Lower leg skin (tissue), 3 donors: ENCODE measurements around the gene ZKSCAN5.

ENCODE experiments used
- POLR2A ChIP-seq, 2 donors: fragments of 450-650 bp; IDR thresholded peaks; one replicate each; pipeline ENCODE4 v1.6.1; 2016 to 2017; ENCODE audit warnings: antibody characterized with exemption in 2 of 2, mild to moderate bottlenecking in 1 of 2, moderate library complexity in 1 of 2
- TF ChIP-seq, protein P1 (sequence below), 3 donors: fragments of 450-650 bp; IDR thresholded peaks; one replicate each; pipeline ENCODE4 v1.5.1; 2016; ENCODE audit warnings: antibody characterized with exemption in 3 of 3, mild to moderate bottlenecking in 3 of 3, moderate library complexity in 2 of 3

DNA sequence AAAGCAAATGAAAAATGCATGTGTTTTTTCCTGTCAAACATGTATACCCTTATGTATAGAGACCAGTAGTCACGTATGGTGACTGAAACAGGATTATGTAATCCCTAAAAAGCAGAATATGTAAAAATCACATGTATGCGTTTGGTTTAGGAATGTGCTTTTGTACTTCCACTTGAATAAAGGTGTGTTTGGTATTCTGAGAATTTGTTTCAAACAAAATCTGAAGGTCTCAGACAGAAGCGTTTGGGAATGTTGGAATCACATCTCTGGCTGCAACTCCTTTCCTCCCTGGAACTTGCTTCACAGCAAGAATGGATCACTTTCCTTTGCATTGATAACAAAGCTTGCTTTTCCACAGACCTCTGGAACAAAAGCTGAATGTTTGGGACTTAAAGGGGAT, 71.8 kb downstream of the ZKSCAN5 start:
- TF ChIP-seq, protein P1, sequence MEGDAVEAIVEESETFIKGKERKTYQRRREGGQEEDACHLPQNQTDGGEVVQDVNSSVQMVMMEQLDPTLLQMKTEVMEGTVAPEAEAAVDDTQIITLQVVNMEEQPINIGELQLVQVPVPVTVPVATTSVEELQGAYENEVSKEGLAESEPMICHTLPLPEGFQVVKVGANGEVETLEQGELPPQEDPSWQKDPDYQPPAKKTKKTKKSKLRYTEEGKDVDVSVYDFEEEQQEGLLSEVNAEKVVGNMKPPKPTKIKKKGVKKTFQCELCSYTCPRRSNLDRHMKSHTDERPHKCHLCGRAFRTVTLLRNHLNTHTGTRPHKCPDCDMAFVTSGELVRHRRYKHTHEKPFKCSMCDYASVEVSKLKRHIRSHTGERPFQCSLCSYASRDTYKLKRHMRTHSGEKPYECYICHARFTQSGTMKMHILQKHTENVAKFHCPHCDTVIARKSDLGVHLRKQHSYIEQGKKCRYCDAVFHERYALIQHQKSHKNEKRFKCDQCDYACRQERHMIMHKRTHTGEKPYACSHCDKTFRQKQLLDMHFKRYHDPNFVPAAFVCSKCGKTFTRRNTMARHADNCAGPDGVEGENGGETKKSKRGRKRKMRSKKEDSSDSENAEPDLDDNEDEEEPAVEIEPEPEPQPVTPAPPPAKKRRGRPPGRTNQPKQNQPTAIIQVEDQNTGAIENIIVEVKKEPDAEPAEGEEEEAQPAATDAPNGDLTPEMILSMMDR (IDR thresholded peaks at IDR 0.05), result no peak
- no peak for TF ChIP-seq POLR2A (IDR thresholded peaks at IDR 0.05)
